ENCODE results near the gene CD4.
"Not testable (repeated sequence)": the region's sequence is repeated elsewhere in the genome, so short reads cannot be mapped to it uniquely, and the experiment has no call there.

Gene CD4

DNA sequence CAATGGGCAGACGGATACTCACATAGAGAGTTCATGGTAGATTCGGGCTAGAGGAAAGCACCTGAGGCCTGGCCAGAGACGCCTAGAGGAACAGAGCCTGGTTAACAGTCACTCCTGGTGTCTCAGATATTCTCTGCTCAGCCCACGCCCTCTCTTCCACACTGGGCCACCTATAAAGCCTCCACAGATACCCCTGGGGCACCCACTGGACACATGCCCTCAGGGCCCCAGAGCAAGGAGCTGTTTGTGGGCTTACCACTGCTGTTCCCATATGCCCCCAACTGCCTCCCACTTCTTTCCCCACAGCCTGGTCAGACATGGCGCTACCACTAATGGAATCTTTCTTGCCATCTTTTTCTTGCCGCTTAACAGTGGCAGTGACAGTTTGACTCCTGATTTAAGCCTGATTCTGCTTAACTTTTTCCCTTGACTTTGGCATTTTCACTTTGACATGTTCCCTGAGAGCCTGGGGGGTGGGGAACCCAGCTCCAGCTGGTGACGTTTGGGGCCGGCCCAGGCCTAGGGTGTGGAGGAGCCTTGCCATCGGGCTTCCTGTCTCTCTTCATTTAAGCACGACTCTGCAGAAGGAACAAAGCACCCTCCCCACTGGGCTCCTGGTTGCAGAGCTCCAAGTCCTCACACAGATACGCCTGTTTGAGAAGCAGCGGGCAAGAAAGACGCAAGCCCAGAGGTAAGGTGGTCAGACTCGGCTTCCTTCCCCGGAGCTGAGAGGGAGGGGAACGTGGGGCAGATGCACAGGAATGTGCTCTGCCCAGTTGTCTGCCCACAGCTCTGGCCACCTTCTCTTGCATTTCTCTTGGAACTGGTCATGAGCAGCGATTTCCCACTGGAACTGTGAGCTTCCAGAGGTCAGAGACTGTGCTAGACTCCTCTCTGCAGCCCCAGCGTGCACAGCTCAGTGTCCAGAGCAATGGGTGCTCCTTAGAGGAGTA lies at the start of gene CD4:
CD4 (plus strand) TSS at position 557 of the 953 bp plus-strand sequence. CDS start 10,611 bp downstream, outside the sequence.
- in situ Hi-C loops (cut with MboI; ENCODE audit: low sequenced_read_pairs, unreplicated experiment), result no loop called here
- no peak for DNase-seq (ENCODE audit: low spot score)

GRCh38 chr12:6742080-6742479 lies 47.2 kb upstream of the CD4 start:
- in situ Hi-C loops (cut with MboI; ENCODE audit: low sequenced_read_pairs, unreplicated experiment); DNase-seq (ENCODE audit: low spot score): not testable (repeated sequence)

More for the DNA sequence above, at the start of gene CD4:
- TF ChIP-seq, protein P1, sequence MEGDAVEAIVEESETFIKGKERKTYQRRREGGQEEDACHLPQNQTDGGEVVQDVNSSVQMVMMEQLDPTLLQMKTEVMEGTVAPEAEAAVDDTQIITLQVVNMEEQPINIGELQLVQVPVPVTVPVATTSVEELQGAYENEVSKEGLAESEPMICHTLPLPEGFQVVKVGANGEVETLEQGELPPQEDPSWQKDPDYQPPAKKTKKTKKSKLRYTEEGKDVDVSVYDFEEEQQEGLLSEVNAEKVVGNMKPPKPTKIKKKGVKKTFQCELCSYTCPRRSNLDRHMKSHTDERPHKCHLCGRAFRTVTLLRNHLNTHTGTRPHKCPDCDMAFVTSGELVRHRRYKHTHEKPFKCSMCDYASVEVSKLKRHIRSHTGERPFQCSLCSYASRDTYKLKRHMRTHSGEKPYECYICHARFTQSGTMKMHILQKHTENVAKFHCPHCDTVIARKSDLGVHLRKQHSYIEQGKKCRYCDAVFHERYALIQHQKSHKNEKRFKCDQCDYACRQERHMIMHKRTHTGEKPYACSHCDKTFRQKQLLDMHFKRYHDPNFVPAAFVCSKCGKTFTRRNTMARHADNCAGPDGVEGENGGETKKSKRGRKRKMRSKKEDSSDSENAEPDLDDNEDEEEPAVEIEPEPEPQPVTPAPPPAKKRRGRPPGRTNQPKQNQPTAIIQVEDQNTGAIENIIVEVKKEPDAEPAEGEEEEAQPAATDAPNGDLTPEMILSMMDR (IDR thresholded peaks at IDR 0.05; ENCODE audit: borderline replicate concordance, control extremely low read depth, extremely low read depth, insufficient read depth, missing control alignments), result no peak

GRCh38 chr12:6742834-6743233 lies 46.5 kb upstream of the CD4 start:
- in situ Hi-C loops (cut with MboI; ENCODE audit: low sequenced_read_pairs, unreplicated experiment), result no loop called here
- no peak for DNase-seq (ENCODE audit: low spot score)
- TF ChIP-seq, protein P1 (IDR thresholded peaks at IDR 0.05; ENCODE audit: borderline replicate concordance, control extremely low read depth, extremely low read depth, insufficient read depth, missing control alignments), result no peak

DNA sequence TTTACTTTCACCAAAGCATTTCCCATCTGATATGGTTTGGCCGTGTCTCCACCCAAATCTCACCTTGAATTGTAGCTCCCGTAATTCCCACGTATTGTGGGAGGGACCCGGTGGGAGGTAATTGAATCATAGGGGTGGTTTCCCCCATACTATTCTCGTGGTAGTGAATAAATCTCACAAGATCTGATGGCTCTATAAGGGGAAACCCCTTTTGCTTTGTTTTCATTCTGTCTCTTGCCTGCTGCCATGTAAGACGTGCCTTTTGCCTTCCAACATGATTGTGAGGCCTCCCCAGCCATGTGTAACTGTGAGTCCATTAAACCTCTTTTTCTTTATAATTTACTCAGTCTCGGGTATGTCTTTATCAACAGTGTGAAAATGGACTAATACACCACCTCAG lies 46.0 kb upstream of the CD4 start:
- in situ Hi-C loops (cut with MboI; ENCODE audit: low sequenced_read_pairs, unreplicated experiment); DNase-seq (ENCODE audit: low spot score): not testable (repeated sequence)

DNA sequence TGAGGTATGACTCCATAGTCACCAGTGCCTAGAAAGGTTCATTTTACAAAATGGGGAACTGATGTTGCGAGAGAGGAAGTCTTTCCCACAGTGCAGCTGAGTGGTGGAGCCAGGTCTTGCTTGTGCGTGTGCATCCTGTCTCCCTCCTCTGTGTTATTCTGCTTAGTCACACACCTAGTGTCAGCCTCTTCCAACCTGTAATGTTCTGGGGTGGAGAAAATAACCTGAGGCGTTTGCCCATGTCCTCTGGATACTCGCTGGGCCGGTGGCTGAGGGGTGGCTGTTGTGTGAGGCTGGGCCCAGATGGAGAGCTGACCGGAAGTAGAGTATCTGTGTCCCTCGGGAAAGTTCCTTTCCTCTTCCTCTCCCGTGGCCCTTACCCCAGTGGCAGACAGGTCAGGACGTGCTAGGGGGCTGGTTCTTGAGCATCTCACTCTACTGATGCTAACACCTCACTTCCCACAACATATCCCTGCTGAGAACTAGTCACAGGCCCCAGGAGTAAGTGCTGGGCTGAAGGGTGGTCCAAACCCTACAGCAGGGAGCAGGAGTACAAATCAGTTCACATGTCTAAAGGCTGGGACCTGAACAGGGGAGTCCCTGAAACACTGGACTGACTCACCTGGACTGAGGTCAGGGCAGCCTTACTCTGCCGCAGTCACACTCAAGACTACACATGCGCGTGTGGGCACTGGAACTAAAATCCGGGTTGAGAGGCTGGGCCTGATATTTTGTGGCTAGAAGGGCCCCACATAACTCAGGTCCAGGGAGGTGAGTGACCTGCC lies 43.4 kb upstream of the CD4 start:
- peak; percentile 61 for DNase-seq (ENCODE audit: low spot score)
- in situ Hi-C loops (cut with MboI; ENCODE audit: low sequenced_read_pairs, unreplicated experiment), result no loop called here

GRCh38 chr12:6747216-6747615 lies 42.1 kb upstream of the CD4 start:
- DNase-seq (ENCODE audit: low spot score), result no peak
- in situ Hi-C loops (cut with MboI; ENCODE audit: low sequenced_read_pairs, unreplicated experiment), result no loop called here
- TF ChIP-seq, protein P1 (IDR thresholded peaks at IDR 0.05; ENCODE audit: borderline replicate concordance, control extremely low read depth, extremely low read depth, insufficient read depth, missing control alignments), result no peak

More for the DNA sequence above, 43.4 kb upstream of the CD4 start:
- TF ChIP-seq, protein P1 (IDR thresholded peaks at IDR 0.05; ENCODE audit: borderline replicate concordance, control extremely low read depth, extremely low read depth, insufficient read depth, missing control alignments), result no peak

DNA sequence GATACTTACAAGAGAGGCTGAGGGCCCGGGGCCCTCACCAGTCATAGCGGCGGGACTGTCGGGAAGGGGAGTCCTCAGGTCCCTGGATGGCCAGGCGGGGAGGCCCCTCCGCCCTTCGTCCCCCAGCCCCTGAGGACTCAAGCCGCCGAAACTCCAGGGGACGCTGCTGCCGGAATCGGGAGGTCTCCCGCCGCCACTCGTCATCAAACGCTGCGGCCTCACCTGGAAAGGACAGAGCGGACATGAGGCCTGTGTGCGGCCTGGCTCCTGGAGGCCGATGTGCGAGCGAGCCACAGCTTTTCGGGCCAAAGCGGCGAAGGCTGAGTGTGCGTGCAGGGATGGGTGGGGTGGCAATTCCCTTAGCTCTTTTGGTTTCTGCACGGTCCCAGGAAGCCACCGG lies 40.6 kb upstream of the CD4 start:
- no peak for DNase-seq (ENCODE audit: low spot score)
- in situ Hi-C loops (cut with MboI; ENCODE audit: low sequenced_read_pairs, unreplicated experiment), result no loop called here
- TF ChIP-seq, protein P1 (IDR thresholded peaks at IDR 0.05; ENCODE audit: borderline replicate concordance, control extremely low read depth, extremely low read depth, insufficient read depth, missing control alignments), result no peak

Data from GM13976 (cell line).